NCI-H146 treated with DMSO at 0.1 percent for 48 hours (cell line): Measurements from ENCODE around the gene MORN5.

Experiments used
- DNase-seq: peaks from one replicate; lab custom pipeline; 2025; ENCODE audit not compliant: unreplicated experiment; lab: John Stamatoyannopoulos, UW

The MORN5 gene

GRCh38 chr9:122190597-122191381 lies 31.1 kb downstream of the MORN5 start:
- DNase-seq, result no peak

GRCh38 chr9:122191584-122191983 lies 31.9 kb downstream of the MORN5 start:
- DNase-seq, result no peak

- DNase-seq, result no peak
These were observed 32.7 kb downstream of the MORN5 start for GRCh38 chr9:122192261-122192875.

- DNase-seq, result no peak
These were observed 33.3 kb downstream of the MORN5 start for GRCh38 chr9:122192914-122193525.

GRCh38 chr9:122193651-122194050 lies 33.9 kb downstream of the MORN5 start:
- no peak for DNase-seq

- DNase-seq, result no peak
These were observed 36.2 kb downstream of the MORN5 start for GRCh38 chr9:122195875-122196274.

- no peak for DNase-seq
These were observed 37.7 kb downstream of the MORN5 start for GRCh38 chr9:122197426-122197825.

- no peak for DNase-seq
These were observed 38.2 kb downstream of the MORN5 start for GRCh38 chr9:122197882-122198281.

GRCh38 chr9:122200960-122201595 lies 41.4 kb downstream of the MORN5 start:
- DNase-seq, result no peak

- DNase-seq, result no peak
These were observed 41.9 kb downstream of the MORN5 start for GRCh38 chr9:122201641-122202040.

GRCh38 chr9:122202111-122202510 lies 42.4 kb downstream of the MORN5 start:
- DNase-seq, result no peak

GRCh38 chr9:122204055-122204454 lies 44.3 kb downstream of the MORN5 start:
- no peak for DNase-seq

GRCh38 chr9:122204491-122204890 lies 44.8 kb downstream of the MORN5 start:
- DNase-seq, result no peak

- DNase-seq, result no peak
These were observed 45.5 kb downstream of the MORN5 start for GRCh38 chr9:122205176-122205575.

GRCh38 chr9:122206118-122207046 lies 46.7 kb downstream of the MORN5 start:
- DNase-seq, result no peak

GRCh38 chr9:122207096-122207495 lies 47.4 kb downstream of the MORN5 start:
- DNase-seq, result no peak

GRCh38 chr9:122209451-122209850 lies 49.7 kb downstream of the MORN5 start:
- DNase-seq, result no peak

GRCh38 chr9:122212473-122213004 lies 52.8 kb downstream of the MORN5 start:
- DNase-seq, result no peak

GRCh38 chr9:122213102-122213588 lies 53.4 kb downstream of the MORN5 start:
- DNase-seq, result no peak
